NCI-H1105 (cell line): ENCODE results near the gene ESR1.
"Not testable (repeated sequence)": the region's sequence is repeated elsewhere in the genome, so short reads cannot be mapped to it uniquely, and the experiment has no call there.

ENCODE experiments used
- DNase-seq: peaks from one replicate; lab custom pipeline; 2025; lab: John Stamatoyannopoulos, UW

The ESR1 gene

GRCh38 chr6:151813858-151814257 is 6.4 kb downstream of the ESR1 start:
- no peak for DNase-seq

GRCh38 chr6:151814614-151815013 is 7.1 kb downstream of the ESR1 start:
- DNase-seq = no peak

- DNase-seq = no peak
These were observed 15.0 kb downstream of the ESR1 start for GRCh38 chr6:151822252-151823111.

GRCh38 chr6:151826517-151827142 is 19.1 kb downstream of the ESR1 start:
- DNase-seq = no peak

GRCh38 chr6:151832710-151833109 is 25.2 kb downstream of the ESR1 start:
- DNase-seq = no peak

- DNase-seq = no peak
These were observed 27.9 kb downstream of the ESR1 start for GRCh38 chr6:151835396-151835795.

GRCh38 chr6:151837223-151837622 is 29.7 kb downstream of the ESR1 start:
- DNase-seq = no peak

GRCh38 chr6:151842816-151843215 is 35.3 kb downstream of the ESR1 start:
- DNase-seq = no peak

- no peak for DNase-seq
These were observed 39.6 kb downstream of the ESR1 start for GRCh38 chr6:151847064-151847463.

- no peak for DNase-seq
These were observed 43.1 kb downstream of the ESR1 start for GRCh38 chr6:151850479-151851003.

- no peak for DNase-seq
These were observed 50.8 kb downstream of the ESR1 start for GRCh38 chr6:151858294-151858693.

GRCh38 chr6:151862461-151862860 is 55.0 kb downstream of the ESR1 start:
- DNase-seq = no peak

- not testable (repeated sequence) for DNase-seq
These were observed 59.9 kb downstream of the ESR1 start for GRCh38 chr6:151867361-151867869.

GRCh38 chr6:151869345-151869744 is 61.9 kb downstream of the ESR1 start:
- DNase-seq = no peak

- DNase-seq = no peak
These were observed 62.3 kb downstream of the ESR1 start for GRCh38 chr6:151869787-151870186.

GRCh38 chr6:151870375-151870774 is 62.9 kb downstream of the ESR1 start:
- no peak for DNase-seq

- no peak for DNase-seq
These were observed 68.0 kb downstream of the ESR1 start for GRCh38 chr6:151875524-151875923.

GRCh38 chr6:151876122-151876521 is 68.6 kb downstream of the ESR1 start:
- DNase-seq = no peak

GRCh38 chr6:151877458-151877857 is 70.0 kb downstream of the ESR1 start:
- DNase-seq = no peak

- no peak for DNase-seq
These were observed 73.7 kb downstream of the ESR1 start for GRCh38 chr6:151881231-151881630.

GRCh38 chr6:151882206-151882605 is 74.7 kb downstream of the ESR1 start:
- DNase-seq = no peak

GRCh38 chr6:151885234-151885633 is 77.8 kb downstream of the ESR1 start:
- DNase-seq = no peak

- no peak for DNase-seq
These were observed 84.0 kb downstream of the ESR1 start for GRCh38 chr6:151891524-151891923.
